GM18909 (cell line): Measurements from ENCODE around the gene BABAM2.
"Not testable (repeated sequence)": the region's sequence is repeated elsewhere in the genome, so short reads cannot be mapped to it uniquely, and the experiment has no call there.

Source experiments
- ATAC-seq: cut with Tn5 transposase; IDR thresholded peaks from one replicate; pipeline ENCODE4 v1.9.1; 2021; ENCODE audit warnings: mild to moderate bottlenecking; ENCODE audit not compliant: unreplicated experiment, poor library complexity

The BABAM2 gene

GRCh38 chr2:28318023-28318422 is 427.5 kb downstream of the BABAM2 start:
- no peak for ATAC-seq

DNA sequence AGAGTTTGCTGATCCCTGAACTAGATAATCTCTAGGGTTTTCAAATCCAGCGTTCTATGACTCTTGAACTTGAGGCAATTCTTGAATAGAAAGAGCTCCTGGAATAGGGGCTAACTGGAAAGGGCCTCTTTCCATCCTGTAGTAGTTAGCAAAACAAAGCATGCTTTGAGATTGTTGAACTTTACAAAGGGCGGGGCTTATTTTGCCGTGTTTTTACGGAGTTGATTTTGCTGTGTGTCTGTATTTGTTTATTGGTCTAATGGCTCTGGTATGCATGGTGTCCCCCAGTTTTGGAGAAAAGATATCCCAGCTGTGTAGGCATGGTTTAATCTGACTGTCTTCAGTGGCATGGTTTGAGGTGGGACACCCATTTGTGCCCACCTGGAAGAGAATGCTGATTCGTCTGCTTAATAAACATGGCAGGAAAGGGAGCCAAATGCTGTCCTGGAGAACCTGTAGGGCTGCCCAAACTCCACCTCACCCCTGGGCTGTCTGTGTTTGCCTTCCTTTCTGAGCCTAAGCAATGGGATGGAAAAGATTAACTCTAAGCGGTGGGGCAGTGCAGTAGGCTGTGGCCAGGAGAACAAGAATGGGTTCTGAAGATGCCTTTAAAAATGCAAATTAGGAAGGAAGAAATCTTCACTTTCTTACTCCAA is 428.1 kb downstream of the BABAM2 start:
- no peak for ATAC-seq

GRCh38 chr2:28319118-28320008 is 428.8 kb downstream of the BABAM2 start:
- no peak for ATAC-seq

DNA sequence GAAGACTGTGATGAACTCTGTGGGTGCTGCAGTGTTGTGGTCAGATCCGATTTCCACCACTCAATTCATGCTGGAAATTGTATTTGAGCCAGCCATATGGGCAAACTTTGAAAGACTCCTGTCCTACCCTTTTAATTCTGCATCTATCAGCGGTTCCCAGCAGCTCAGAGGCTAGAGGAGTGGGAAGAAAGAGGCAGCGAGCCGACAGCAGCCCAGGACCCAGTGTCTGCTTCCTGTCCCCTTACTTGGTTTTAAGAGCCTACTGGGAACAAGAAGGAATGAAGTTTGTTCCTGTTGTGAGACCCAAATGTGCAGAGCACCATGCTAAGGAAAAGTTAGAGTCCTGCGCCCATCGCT is 429.5 kb downstream of the BABAM2 start:
- no peak for ATAC-seq

GRCh38 chr2:28320371-28320770 is 429.8 kb downstream of the BABAM2 start:
- no peak for ATAC-seq

DNA sequence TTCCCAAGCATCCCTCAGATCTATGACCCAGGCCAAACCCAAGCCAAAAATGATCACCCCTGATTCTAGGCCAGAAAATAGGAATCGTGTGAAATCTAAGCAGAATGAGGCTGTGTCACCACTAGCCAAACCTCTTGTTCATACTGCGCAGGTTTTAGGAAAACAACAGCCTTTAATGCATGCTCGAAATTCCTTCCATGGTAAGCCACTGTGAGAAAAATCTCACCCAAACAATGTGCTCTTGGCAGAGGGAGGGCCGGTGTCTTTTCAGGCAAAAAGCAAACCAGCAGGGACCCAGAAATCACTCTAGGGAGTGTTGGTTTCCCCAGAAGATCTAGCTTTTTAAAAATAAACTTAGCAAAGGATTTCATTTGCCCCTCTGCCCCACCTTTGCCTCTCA is 430.9 kb downstream of the BABAM2 start:
- no peak for ATAC-seq

DNA sequence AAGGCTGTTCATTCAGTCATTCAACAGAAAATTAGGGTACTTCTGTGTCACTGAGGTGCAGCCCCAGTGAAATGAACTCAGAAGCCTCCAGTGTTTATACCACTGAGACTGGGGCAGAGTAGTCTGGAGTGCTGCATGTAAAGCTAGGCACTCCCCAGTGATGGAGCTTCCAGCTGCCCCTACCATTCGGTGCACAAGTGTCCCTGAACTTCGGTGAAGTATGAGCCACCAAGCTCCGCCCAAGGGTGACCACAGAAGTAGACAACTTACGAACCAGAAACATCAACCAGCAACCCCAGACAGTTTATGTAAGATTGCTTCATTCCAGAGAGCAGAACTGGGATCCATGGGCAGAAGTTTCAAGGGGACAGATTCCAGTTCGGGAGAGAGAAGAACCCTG is 431.5 kb downstream of the BABAM2 start:
- ATAC-seq = no peak

DNA sequence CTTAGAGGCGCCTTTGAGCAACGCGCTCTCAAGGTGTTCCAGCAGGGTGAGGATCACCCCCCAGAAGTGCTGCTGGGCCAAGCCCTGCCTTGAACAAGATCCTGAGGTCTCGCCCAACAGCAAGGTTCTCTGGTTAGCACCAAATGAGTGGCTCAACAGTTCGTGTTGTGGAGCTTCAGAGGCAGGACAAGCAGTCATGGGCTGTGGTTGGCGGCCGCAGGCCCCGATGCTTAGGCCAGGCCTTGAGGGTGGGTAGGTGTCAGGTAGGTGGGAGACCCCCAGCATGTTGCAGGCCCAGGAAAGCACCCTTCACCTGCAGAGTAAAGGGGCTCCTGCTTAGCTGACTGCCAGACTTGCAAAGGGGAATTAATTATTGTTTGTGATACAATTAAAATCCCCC is 431.9 kb downstream of the BABAM2 start:
- no peak for ATAC-seq

DNA sequence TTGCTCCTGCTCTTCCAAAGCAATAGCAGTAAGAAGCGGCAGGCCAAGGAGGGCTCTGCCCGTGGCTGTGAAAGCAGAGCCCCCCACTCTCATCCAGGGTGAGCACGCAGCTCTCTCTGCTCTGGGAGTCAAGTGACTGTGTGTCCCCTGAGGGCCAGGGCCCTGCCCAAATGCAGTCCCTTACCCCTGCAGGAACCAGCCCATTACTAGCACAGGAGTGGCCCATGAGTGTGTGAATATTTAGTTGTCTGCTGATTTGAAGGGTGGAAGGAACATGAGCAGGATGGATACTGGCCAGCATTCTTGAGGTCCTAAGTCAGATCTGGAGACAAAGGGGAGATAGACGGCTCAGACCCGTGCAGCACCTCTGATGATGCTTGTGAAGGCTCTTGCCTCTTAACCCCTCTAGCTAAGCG is 432.5 kb downstream of the BABAM2 start:
- ATAC-seq = no peak

- no peak for ATAC-seq
Measured at GRCh38 chr2:28325173-28325566, 434.6 kb downstream of the BABAM2 start.

DNA sequence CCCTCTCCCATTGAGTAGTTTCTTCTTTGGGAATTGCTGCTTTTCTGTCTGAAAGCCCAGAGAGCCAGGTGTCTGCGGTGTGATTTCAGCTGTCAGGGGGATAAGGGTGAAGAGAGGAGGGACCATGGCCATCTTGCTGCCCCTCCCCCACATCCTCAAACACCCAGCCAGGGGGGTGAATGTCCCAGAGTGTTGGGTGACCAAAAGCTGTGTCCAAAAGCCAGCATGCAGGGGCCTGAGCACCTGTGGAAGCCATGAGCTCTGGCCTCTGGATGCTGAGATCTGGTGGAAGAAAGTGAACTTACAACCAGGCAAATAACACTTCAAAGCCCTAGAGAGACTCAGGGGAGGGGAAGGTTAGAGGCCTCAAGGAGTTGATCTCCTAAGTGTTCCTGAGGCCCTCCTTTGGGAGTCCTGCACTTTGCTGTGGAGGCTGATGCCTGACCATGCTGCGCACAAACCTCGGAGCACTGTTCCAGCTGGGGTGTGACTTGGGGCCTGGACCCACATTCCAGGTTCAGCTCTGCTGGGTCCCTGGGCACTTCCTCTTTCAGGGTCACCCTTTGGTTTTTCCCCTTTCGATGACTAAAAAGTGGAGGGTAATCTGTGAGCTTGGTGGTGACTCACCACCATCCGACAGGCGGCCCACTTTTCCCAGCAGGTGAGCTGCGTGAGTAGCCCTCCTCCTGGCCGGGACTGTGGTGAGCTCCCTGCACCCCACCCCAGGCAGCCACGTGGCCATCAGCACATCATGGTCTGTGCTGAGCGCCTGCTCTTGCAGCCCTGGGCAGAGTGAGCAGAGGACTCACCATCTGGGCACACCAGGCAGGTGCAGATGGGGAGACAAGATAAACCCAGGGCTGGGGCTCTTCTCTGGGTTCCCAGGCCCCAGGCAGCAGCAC is 435.3 kb downstream of the BABAM2 start:
- peak; percentile 63 for ATAC-seq

DNA sequence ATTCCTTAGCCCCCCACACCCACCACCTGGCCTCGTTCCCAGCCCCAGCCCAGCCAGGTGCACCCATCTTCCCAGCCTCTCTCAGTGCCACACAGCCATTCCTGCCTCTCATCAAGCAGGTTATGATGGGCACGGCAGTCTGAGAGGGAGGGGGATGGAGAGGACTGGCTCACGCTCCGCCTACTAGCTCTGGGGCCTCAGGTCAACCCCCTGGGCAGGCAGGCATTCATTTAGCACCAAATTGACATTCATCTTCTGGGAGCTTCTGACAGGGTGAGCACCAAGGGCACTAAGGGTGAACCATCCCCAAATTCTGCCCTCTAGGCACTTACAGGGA is 435.9 kb downstream of the BABAM2 start:
- ATAC-seq = no peak

DNA sequence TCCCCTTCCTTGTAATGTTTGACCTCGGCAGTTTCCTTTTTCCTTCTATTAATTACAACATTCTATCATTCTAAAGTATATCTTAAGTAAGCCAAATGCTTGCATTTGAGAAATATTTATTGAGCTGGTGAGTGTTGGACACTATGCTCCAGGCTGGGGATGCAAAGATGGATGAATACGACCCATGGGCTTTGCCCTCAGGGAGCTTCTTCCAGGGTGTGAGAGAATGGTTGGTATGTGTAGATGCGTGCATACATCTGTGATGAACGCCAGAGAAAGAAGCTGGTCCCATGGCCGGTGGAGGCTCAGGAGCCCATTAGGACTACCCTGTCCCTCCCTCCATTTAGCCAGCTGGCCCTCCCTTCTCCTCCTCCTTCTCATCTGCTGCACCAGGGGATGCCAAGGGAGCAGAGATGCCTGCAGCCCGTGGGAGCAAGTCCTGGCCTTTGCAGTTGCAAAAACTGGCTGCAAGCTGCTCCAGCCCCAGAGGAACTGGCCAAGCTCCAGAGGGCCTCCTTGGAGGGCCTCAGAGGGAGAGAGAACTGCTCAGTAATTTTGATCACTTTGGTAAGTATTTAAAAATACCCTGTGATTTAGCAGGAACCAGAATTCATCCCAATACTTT is 436.5 kb downstream of the BABAM2 start:
- no peak for ATAC-seq

- ATAC-seq = no peak
Measured at GRCh38 chr2:28327581-28327955, 437.0 kb downstream of the BABAM2 start.

- ATAC-seq = no peak
Measured at GRCh38 chr2:28327956-28328922, 437.7 kb downstream of the BABAM2 start.

DNA sequence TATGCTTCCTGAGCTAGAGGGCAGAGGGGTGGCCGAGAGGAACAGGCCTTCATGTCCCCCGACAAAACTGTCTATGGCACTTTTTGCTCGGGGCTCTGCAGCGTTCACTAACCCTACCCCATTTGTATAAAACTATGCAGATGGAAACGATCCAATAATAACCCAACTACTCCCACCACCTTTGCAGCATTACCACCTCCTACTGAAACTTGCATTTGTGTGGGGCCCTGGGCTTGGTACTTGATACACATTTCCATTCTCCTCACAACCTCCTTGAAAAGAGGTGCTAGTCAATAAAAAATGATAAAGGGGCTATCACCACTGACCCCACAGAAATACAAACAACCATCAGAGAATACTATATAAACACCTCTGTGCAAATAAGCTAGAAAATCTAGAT is 438.7 kb downstream of the BABAM2 start:
- no peak for ATAC-seq

DNA sequence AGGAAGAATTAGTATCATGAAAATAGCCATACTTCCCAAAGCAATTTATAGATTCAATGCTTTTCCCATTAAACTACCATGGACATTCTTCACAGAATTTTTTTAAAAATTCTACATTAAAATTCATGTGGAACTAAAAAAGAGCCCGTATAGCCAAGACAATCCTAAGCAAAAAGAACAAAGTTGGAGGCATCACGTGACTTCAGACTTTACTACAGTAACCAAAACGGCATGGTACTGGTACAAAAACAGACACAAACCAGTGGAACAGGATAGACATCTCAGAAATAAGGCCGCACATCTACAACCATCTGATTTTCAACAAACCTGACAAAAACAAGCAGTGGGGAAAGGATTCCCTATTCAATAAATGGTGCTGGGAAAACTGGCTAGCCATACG is 440.2 kb downstream of the BABAM2 start:
- ATAC-seq = not testable (repeated sequence)

- ATAC-seq = not testable (repeated sequence)
Measured at GRCh38 chr2:28331797-28332196, 441.3 kb downstream of the BABAM2 start.

- ATAC-seq = no peak
Measured at GRCh38 chr2:28332696-28333095, 442.2 kb downstream of the BABAM2 start.
